ENCODE measurements around the gene LIN37. TPM values are rescaled to one million over a fixed set of nuclear protein-coding genes. Genes with fewer than 3 reads are reported as not detected.

The LIN37 gene
- total RNA-seq, 1 experiment from 2014 or later: 23.5 TPM

GRCh38 chr19:35740423-35741202 lies 7.8 kb upstream of the LIN37 start:
- peaks cover 18% of the 10 kb centered on the region for H3K4me1 ChIP-seq (ENCODE audit: control insufficient read depth, insufficient read depth, low read length)
- POLR2A ChIA-PET: no interaction called here
- H3K27ac ChIP-seq (ENCODE audit: low read length): peak overlapping the region; percentile 78
- DNase-seq (ENCODE audit: low read depth, low spot score): peak; percentile 73
- TF ChIP-seq REST (IDR thresholded peaks at IDR 0.05; ENCODE audit: insufficient read depth in 1 of 2, low read depth in 2 of 2, low read length in 1 of 2) (peak in 1 of 2 experiments; percentile 18; a peak in 1 of 4 replicates), TCF7L2 (IDR thresholded peaks at IDR 0.05; ENCODE audit: low read depth, low read length) (no peak), CTCF (IDR thresholded peaks at IDR 0.05) (no peak; the same call in 1 of the 2 replicates), POLR2AphosphoS5 (IDR thresholded peaks at IDR 0.05; ENCODE audit: low read depth, low read length) (peak; percentile 42), SIN3A (IDR thresholded peaks at IDR 0.05; ENCODE audit: borderline replicate concordance, insufficient read depth, low read depth, low read length) (peak; percentile 95; the same call in 1 of the 2 replicates)
- CTCF ChIA-PET: interaction anchor here (0.6 to 0.7 kb wide), 2 partner anchors 390 to 616 kb away, joined by 3 read pairs; no protein-coding TSS in a partner anchor
- intact Hi-C loops (cut with micrococcal nuclease; ENCODE audit: unreplicated experiment): no loop called here
- peak overlapping the region; percentile 67 to 79 for H3K4me3 ChIP-seq (ENCODE audit: low read depth in 2 of 2, low read length in 2 of 2)
- in situ Hi-C loops (cut with HindIII; ENCODE audit: low pct_unique_long_range_greater_than_20kb, low sequenced_read_pairs): no loop called here
- no peaks in the 10 kb centered on the region for H3K27me3 ChIP-seq (ENCODE audit: control insufficient read depth, insufficient read depth, low read length)
- H3K9me3 ChIP-seq (ENCODE audit: control insufficient read depth, insufficient read depth, low read depth, low read length): no peaks in the 10 kb centered on the region
- peak; percentile 87 for ATAC-seq
- peaks cover 3% of the 10 kb centered on the region; the same call in 1 of the 2 replicates for H3K36me3 ChIP-seq (ENCODE audit: control insufficient read depth, insufficient read depth, low read length)
- BruUV-seq (replicated peaks): no TSS peak

- H3K4me1 ChIP-seq (ENCODE audit: control insufficient read depth, insufficient read depth, low read length): peaks cover 21% of the 10 kb centered on the region
- ChIA-PET CTCF (no interaction called here), POLR2A (no interaction called here)
- H3K9me3 ChIP-seq (ENCODE audit: control insufficient read depth, insufficient read depth, low read depth, low read length): no peaks in the 10 kb centered on the region
- peak overlapping the region; percentile 74 for H3K27ac ChIP-seq (ENCODE audit: low read length)
- in situ Hi-C loops (cut with HindIII; ENCODE audit: low pct_unique_long_range_greater_than_20kb, low sequenced_read_pairs): no loop called here
- peak overlapping the region; percentile 67 to 79 for H3K4me3 ChIP-seq (ENCODE audit: low read depth in 2 of 2, low read length in 2 of 2)
- BruUV-seq (replicated peaks): no TSS peak
- no peaks in the 10 kb centered on the region for H3K27me3 ChIP-seq (ENCODE audit: control insufficient read depth, insufficient read depth, low read length)
- DNase-seq (ENCODE audit: low read depth, low spot score) (no peak), ATAC-seq (no peak)
- intact Hi-C loops (cut with micrococcal nuclease; ENCODE audit: unreplicated experiment): no loop called here
- peaks cover 3% of the 10 kb centered on the region; the same call in 1 of the 2 replicates for H3K36me3 ChIP-seq (ENCODE audit: control insufficient read depth, insufficient read depth, low read length)
- TF ChIP-seq TCF7L2 (IDR thresholded peaks at IDR 0.05; ENCODE audit: low read depth, low read length): no peak
Observed at GRCh38 chr19:35741203-35741515, 7.2 kb upstream of the LIN37 start.

All from Panc1 (cell line).